Liver (tissue), 3 donors: Measurements from ENCODE around the gene RBM39.

Experiments
- CTCF ChIP-seq: fragments of 150-350 bp; IDR thresholded peaks from 2 replicates; pipeline ENCODE4 v1.5.1; 2017; ENCODE audit warnings: improper control_type of control experiment, low read depth, low read length; ENCODE audit not compliant: missing input control
- EGR1 ChIP-seq, 2 donors: IDR thresholded peaks; 2 replicates each; pipeline ENCODE4 v1.6.1; 2016 to 2018; ENCODE audit warnings: antibody characterized with exemption in 2 of 2, low read depth in 2 of 2
- FOXA1 ChIP-seq: IDR thresholded peaks from 2 replicates; pipeline ENCODE4 v1.6.1; 2016; ENCODE audit warnings: antibody characterized with exemption
- GABPA ChIP-seq, 2 donors: IDR thresholded peaks in 1 of 2; conservative IDR thresholded peaks in 1 of 2; 2 replicates each; pipeline ENCODE4 v1.6.1; 2016; ENCODE audit warnings: antibody characterized with exemption in 2 of 2, mild to moderate bottlenecking in 1 of 2, moderate library complexity in 1 of 2
- HNF4A ChIP-seq, 2 donors: conservative IDR thresholded peaks; 2 replicates each; pipeline ENCODE4 v1.6.1; 2016; ENCODE audit warnings: antibody characterized with exemption in 2 of 2, mild to moderate bottlenecking in 2 of 2
- MAX ChIP-seq: IDR thresholded peaks from 2 replicates; pipeline ENCODE4 v1.6.1; 2016; ENCODE audit warnings: antibody characterized with exemption
- NR2F2 ChIP-seq: IDR thresholded peaks from 2 replicates; pipeline ENCODE4 v1.6.1; 2016; ENCODE audit warnings: antibody characterized with exemption
- RAD21 ChIP-seq, 2 donors: IDR thresholded peaks; 2 replicates each; pipeline ENCODE4 v1.6.1; 2016; ENCODE audit warnings: antibody characterized with exemption in 2 of 2, mild to moderate bottlenecking in 2 of 2
- REST ChIP-seq: IDR thresholded peaks from 2 replicates; pipeline ENCODE4 v1.6.1; 2016; ENCODE audit warnings: antibody characterized with exemption, mild to moderate bottlenecking
- SP1 ChIP-seq: IDR thresholded peaks from 2 replicates; pipeline ENCODE4 v1.6.1; 2018; ENCODE audit warnings: antibody characterized with exemption, mild to moderate bottlenecking
- TAF1 ChIP-seq: conservative IDR thresholded peaks from 2 replicates; pipeline ENCODE4 v1.6.1; 2016; ENCODE audit warnings: antibody characterized with exemption, mild to moderate bottlenecking
- YY1 ChIP-seq: IDR thresholded peaks from 2 replicates; pipeline ENCODE4 v1.6.1; 2016; ENCODE audit warnings: antibody characterized with exemption, mild to moderate bottlenecking
- TF ChIP-seq, protein P1 (sequence below): IDR thresholded peaks from 2 replicates; pipeline ENCODE4 v1.6.1; 2016; ENCODE audit warnings: antibody characterized with exemption
- donor health status: healthy.
- donor health status: healthy.

- no peak for TF ChIP-seq MAX
- TF ChIP-seq CTCF = no peak
- TF ChIP-seq GABPA (IDR thresholded peaks at IDR 0.05 in 1 of 2, conservative IDR thresholded peaks at IDR 0.05 in 1 of 2) = no peak
- no peak for TF ChIP-seq EGR1 (IDR thresholded peaks at IDR 0.05; ENCODE audit: low read depth in 2 of 2)
- TF ChIP-seq, protein P1, sequence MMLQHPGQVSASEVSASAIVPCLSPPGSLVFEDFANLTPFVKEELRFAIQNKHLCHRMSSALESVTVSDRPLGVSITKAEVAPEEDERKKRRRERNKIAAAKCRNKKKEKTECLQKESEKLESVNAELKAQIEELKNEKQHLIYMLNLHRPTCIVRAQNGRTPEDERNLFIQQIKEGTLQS = no peak
- no peak for TF ChIP-seq NR2F2
- TF ChIP-seq FOXA1 = no peak
- TF ChIP-seq REST = no peak
- no peak for TF ChIP-seq YY1
- TF ChIP-seq TAF1 = no peak
- TF ChIP-seq SP1 = no peak
- no peak for TF ChIP-seq HNF4A (conservative IDR thresholded peaks at IDR 0.05)
- TF ChIP-seq RAD21 (IDR thresholded peaks at IDR 0.05) = no peak
Measured at GRCh38 chr20:35669681-35670080, 72.4 kb downstream of the RBM39 start.
